AG08396 (cell line): ENCODE measurements around the gene C5.

Experiments used
- DNase-seq: peaks from one replicate; pipeline ENCODE4 v3.0.0; 2012; ENCODE audit warnings: low spot score, mixed read lengths

Gene C5

GRCh38 chr9:120910643-120911042 lies 139.4 kb downstream of the C5 start:
- DNase-seq: no peak

DNA sequence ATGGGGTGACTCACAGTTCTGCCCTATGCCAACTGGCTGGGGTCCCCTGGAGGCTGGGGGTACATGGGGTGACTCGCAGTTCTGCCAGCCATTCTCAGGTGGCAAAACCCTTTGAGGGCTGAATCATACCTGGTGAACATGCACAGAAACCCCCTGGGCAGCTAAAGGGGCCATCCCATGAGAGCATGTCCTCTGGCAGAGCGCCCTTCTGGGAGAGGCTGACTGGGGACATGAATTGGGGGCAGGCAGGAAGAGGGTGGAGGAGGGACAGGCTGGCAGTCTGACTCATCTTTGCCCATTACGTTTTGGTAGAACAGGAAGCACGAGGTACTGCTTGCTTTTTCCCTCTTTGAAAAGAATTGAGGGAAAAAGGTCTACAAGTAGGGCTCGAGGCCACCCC lies 140.2 kb downstream of the C5 start:
- no peak for DNase-seq

DNA sequence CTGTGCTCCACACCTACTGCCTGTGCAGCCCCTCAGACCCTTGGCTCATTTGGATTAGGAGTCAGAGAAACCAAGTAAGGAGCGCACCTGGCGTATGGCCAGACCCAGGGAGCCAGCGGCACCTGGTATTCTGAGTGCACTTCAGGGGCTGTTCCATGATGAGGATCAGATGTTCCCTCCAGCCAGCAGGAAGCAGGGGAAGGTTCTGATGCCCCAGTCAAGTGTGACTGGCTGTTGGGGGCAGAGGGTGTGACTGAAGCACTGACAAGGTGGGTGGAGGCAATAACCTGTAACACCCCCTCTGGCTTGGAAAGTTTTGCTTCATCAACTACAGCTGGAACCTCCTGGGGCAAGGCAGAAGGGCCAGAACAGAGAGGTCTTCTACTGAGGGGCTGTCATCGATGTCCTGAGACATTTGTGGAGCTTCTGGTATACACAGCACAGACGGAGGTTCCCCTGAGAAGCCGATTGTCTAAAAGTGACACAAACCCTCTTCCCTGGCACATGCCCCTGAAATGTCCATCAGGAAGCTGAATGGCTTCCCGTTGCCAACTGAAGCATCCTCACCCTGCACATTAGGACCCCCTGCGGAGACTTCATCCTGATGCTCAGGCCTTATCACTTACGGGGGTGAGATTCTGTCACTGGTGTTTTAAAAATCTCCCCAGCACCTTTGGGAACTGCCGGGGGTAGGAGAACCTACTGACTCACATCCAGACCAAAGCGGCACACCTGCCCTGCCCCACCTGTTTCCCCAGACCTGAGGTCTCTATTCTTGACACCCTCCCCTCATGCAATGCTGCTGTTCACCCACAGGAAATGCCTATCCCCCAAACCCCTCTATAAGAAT lies 144.5 kb downstream of the C5 start:
- no peak for DNase-seq

- DNase-seq: no peak
Measured at GRCh38 chr9:120904978-120905301, 145.1 kb downstream of the C5 start.

DNA sequence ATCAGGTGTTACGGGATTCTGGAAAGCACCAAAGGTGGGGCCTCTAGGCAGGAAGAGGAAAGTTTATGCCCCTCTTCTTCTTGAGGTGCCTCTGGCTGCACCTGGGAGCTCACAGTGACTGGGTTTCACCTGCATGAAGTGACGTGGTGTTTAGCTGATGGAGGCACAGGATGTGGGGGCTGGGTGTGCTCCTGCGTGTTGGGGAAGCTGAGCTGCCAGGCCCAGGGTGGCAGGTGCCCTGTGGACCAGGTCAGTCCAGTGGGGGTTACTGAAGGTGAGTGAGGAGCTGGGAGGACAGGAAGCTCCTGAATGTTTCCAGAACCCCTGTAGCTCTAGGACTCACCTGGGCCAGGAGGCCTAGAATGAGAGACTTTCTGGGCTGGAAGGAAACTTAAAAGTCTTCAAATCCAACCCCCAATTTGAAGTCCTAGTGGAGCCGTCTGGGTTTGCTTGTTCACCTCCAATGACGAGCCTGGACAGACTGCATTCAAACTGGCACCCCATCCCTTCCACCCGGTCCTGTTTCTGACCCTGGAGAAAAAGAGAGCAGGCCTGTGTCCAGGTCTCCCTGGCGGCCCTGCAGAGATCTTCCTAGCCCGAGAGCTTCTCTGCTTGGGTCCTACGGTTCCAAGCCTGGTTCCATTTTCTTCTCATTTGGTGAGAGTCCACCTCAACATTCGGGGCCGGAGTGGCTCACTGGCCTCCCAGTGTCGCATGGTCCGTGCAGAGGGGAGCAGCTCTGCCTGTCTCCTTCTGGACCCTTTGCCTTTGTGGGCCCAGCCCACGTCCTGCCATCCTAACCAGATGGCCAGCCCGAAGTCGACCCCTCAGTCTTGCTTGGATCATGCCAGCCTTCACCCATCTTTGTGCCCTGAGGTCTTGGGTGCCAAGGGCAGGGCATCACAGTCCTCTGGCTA lies 145.8 kb downstream of the C5 start:
- DNase-seq: no peak

GRCh38 chr9:120902569-120903535 lies 147.2 kb downstream of the C5 start:
- no peak for DNase-seq
